Nephron progenitor cell (in vitro differentiated cells): ENCODE measurements around the gene KRT86.

ENCODE experiments used
- DNase-seq: peaks from one replicate; pipeline ENCODE4 v3.0.0; 2021
- H3K27ac Mint-ChIP-seq: 2 replicates; pipeline ENCODE4 v1.8.0; 2021; ENCODE audit warnings: mild to moderate bottlenecking, moderate library complexity, mixed read lengths
- H3K27me3 Mint-ChIP-seq: 2 replicates; pipeline ENCODE4 v1.8.0; 2021; ENCODE audit warnings: mild to moderate bottlenecking, low read depth, mixed read lengths; ENCODE audit not compliant: poor library complexity
- H3K36me3 Mint-ChIP-seq: 2 replicates; pipeline ENCODE4 v1.8.0; 2021; ENCODE audit warnings: low read depth, mixed read lengths
- H3K4me1 Mint-ChIP-seq: 2 replicates; pipeline ENCODE4 v1.8.0; 2021; ENCODE audit warnings: mixed read lengths
- H3K4me3 Mint-ChIP-seq: 2 replicates; pipeline ENCODE4 v1.8.0; 2021; ENCODE audit warnings: mild to moderate bottlenecking, moderate library complexity, mixed read lengths
- H3K9me3 Mint-ChIP-seq: 2 replicates; pipeline ENCODE4 v1.8.0; 2021; ENCODE audit warnings: mild to moderate bottlenecking, moderate library complexity, mixed read lengths
- CTCF ChIP-seq: fragments of 200-600 bp; sonication (generic); IDR thresholded peaks from 2 replicates; pipeline ENCODE4 v1.5.0; 2021; ENCODE audit warnings: antibody characterized with exemption

Gene KRT86

GRCh38 chr12:52327052-52327829 lies 52.8 kb downstream of the KRT86 start:
- no peaks in the 10 kb centered on the region for H3K4me1 Mint-ChIP-seq
- no peaks in the 10 kb centered on the region for H3K9me3 Mint-ChIP-seq
- peaks cover 16% of the 10 kb centered on the region for H3K27me3 Mint-ChIP-seq
- peak; percentile 57 for TF ChIP-seq CTCF
- H3K36me3 Mint-ChIP-seq = no peaks in the 10 kb centered on the region
- H3K27ac Mint-ChIP-seq = no peak overlapping the region
- no peak overlapping the region for H3K4me3 Mint-ChIP-seq
- DNase-seq = peak; percentile 60

GRCh38 chr12:52327830-52328500 lies 53.5 kb downstream of the KRT86 start:
- peaks cover 16% of the 10 kb centered on the region for H3K27me3 Mint-ChIP-seq
- TF ChIP-seq CTCF = peak; percentile 2
- no peak overlapping the region for H3K4me3 Mint-ChIP-seq

GRCh38 chr12:52331039-52331438 lies 56.6 kb downstream of the KRT86 start:
- Mint-ChIP-seq H3K9me3 (peaks cover 8% of the 10 kb centered on the region), H3K36me3 (no peaks in the 10 kb centered on the region), H3K4me1 (no peaks in the 10 kb centered on the region), H3K27me3 (peaks cover 16% of the 10 kb centered on the region), H3K4me3 (no peak overlapping the region), H3K27ac (no peak overlapping the region)
- no peak for DNase-seq
- TF ChIP-seq CTCF = no peak

More at GRCh38 chr12:52327830-52328500, 53.5 kb downstream of the KRT86 start:
- Mint-ChIP-seq H3K9me3 (no peaks in the 10 kb centered on the region), H3K27ac (no peak overlapping the region), H3K4me1 (no peaks in the 10 kb centered on the region), H3K36me3 (no peaks in the 10 kb centered on the region)
- DNase-seq = no peak

GRCh38 chr12:52331833-52332232 lies 57.4 kb downstream of the KRT86 start:
- no peak for DNase-seq
- peaks cover 14% of the 10 kb centered on the region for H3K9me3 Mint-ChIP-seq
- peaks cover 13% of the 10 kb centered on the region for H3K27me3 Mint-ChIP-seq
- no peak for TF ChIP-seq CTCF
- H3K36me3 Mint-ChIP-seq = no peaks in the 10 kb centered on the region
- H3K4me3 Mint-ChIP-seq = no peak overlapping the region
- no peaks in the 10 kb centered on the region for H3K4me1 Mint-ChIP-seq
- H3K27ac Mint-ChIP-seq = no peak overlapping the region

- peaks cover 18% of the 10 kb centered on the region for H3K9me3 Mint-ChIP-seq
- no peaks in the 10 kb centered on the region for H3K4me1 Mint-ChIP-seq
- no peak for TF ChIP-seq CTCF
- H3K36me3 Mint-ChIP-seq = no peaks in the 10 kb centered on the region
- H3K27me3 Mint-ChIP-seq = peaks cover 10% of the 10 kb centered on the region
- no peak overlapping the region for H3K4me3 Mint-ChIP-seq
- no peak for DNase-seq
- H3K27ac Mint-ChIP-seq = no peak overlapping the region
Measured at GRCh38 chr12:52332381-52332780, 57.9 kb downstream of the KRT86 start.
